HepG2 (cell line): ENCODE measurements around the gene ATP5F1A. TPM values are rescaled to one million over a fixed set of nuclear protein-coding genes. Genes with fewer than 3 reads are reported as not detected.

Source experiments
- HMGA1 ChIP-seq: sonication (generic); formaldehyde crosslinking; conservative IDR thresholded peaks from 2 replicates; pipeline ENCODE4 v1.4.0; 2020; ENCODE audit warnings: missing genetic modification reagents
- IRF2 ChIP-seq: IDR thresholded peaks from 2 replicates; pipeline ENCODE4 v1.6.1; 2018; ENCODE audit warnings: missing genetic modification reagents, missing compliant biosample characterization
- KDM5A ChIP-seq: fragments of 200-600 bp; sonication (generic); IDR thresholded peaks from 2 replicates; pipeline ENCODE4 v1.7.0; 2018; ENCODE audit warnings: antibody characterized with exemption, mild to moderate bottlenecking, low read length, borderline replicate concordance
- PRPF4 ChIP-seq: fragments of 200-400 bp; formaldehyde crosslinking; IDR thresholded peaks from 2 replicates; pipeline ENCODE4 v1.6.1; 2016; ENCODE audit warnings: low read length, low read depth; ENCODE audit not compliant: poor library complexity, severe bottlenecking
- RBM39 ChIP-seq: fragments of 200-400 bp; formaldehyde crosslinking; IDR thresholded peaks from one replicate; pipeline ENCODE4 v1.6.1; 2018; ENCODE audit warnings: antibody characterized with exemption, mild to moderate bottlenecking, low read depth, low read length; ENCODE audit not compliant: poor library complexity, severe bottlenecking
- REXO4 ChIP-seq: sonication (generic); formaldehyde crosslinking; IDR thresholded peaks from 2 replicates; pipeline ENCODE4 v1.8.0; 2022; ENCODE audit warnings: missing genetic modification reagents, mild to moderate bottlenecking, borderline replicate concordance
- RFX1 ChIP-seq: fragments of 450-650 bp; IDR thresholded peaks from 2 replicates; pipeline ENCODE4 v1.6.1; 2017
- SMARCE1 ChIP-seq: fragments of 450-650 bp; IDR thresholded peaks from 2 replicates; pipeline ENCODE4 v1.6.1; 2017; ENCODE audit warnings: borderline replicate concordance
- SNAPC2 ChIP-seq: sonication (generic); formaldehyde crosslinking; IDR thresholded peaks from 2 replicates; pipeline ENCODE4 v1.8.1; 2022; ENCODE audit warnings: mild to moderate bottlenecking, missing genetic modification reagents
- SYNCRIP ChIP-seq: fragments of 200-400 bp; formaldehyde crosslinking; IDR thresholded peaks from 2 replicates; pipeline ENCODE4 v1.6.1; 2018; ENCODE audit warnings: mild to moderate bottlenecking, low read depth, low read length; ENCODE audit not compliant: insufficient read depth
- TBX2 ChIP-seq: sonication (generic); formaldehyde crosslinking; IDR thresholded peaks from 2 replicates; pipeline ENCODE4 v1.5.0; 2020; ENCODE audit warnings: missing genetic modification reagents, mild to moderate bottlenecking, borderline replicate concordance
- TEAD3 ChIP-seq: optimal IDR thresholded peaks from 2 replicates; pipeline ENCODE3; 2016; ENCODE audit warnings: borderline replicate concordance
- XRCC5 ChIP-seq: fragments of 200-400 bp; formaldehyde crosslinking; optimal IDR thresholded peaks from 2 replicates; pipeline ENCODE3; 2017; ENCODE audit warnings: mild to moderate bottlenecking, low read length
- ZBTB21 ChIP-seq: sonication (generic); formaldehyde crosslinking; IDR thresholded peaks from 2 replicates; pipeline ENCODE4 v1.4.0; 2020; ENCODE audit warnings: missing genetic modification reagents
- ZFP36L1 ChIP-seq: sonication (generic); formaldehyde crosslinking; IDR thresholded peaks from 2 replicates; pipeline ENCODE4 v1.8.0; 2022; ENCODE audit warnings: mild to moderate bottlenecking, missing genetic modification reagents, moderate library complexity
- ZFP37 ChIP-seq: sonication (generic); formaldehyde crosslinking; IDR thresholded peaks from 2 replicates; pipeline ENCODE4 v1.4.0; 2020; ENCODE audit warnings: missing genetic modification reagents, borderline replicate concordance
- ZFY ChIP-seq: sonication (generic); formaldehyde crosslinking; IDR thresholded peaks from 2 replicates; pipeline ENCODE4 v1.4.0; 2020; ENCODE audit warnings: missing genetic modification reagents
- ZNF24 ChIP-seq: fragments of 450-650 bp; IDR thresholded peaks from 2 replicates; pipeline ENCODE4 v1.6.1; 2017; ENCODE audit warnings: antibody characterized with exemption, mild to moderate bottlenecking
- polyA plus RNA-seq, 8 experiments: library from polyadenylated mRNA; depleted of rRNA in 3 of 8; stranded (reverse) in 7 of 8; unstranded in 1 of 8; fragments of >200 nt; fragmentation: Illumina TruSeq in 4 of 8; extraction: Trizol in 4 of 8; gene quantifications; 2 replicates each; pipeline versions ENCODE4 v1.2.1 to v1.2.3, GENCODE V29; 2011 to 2016; ENCODE audit warnings: low read depth in 4 of 8, missing spikeins in 1 of 8, mixed read lengths in 1 of 8; ENCODE audit not compliant: insufficient read depth in 1 of 8
- total RNA-seq, 5 experiments: library from RNA; depleted of rRNA; stranded (reverse); fragments of >200 nt; fragmentation: Illumina TruSeq; extraction: Trizol; gene quantifications; 2 replicates each; pipeline ENCODE4 v1.2.3, GENCODE V29; 2016; ENCODE audit warnings: low read depth in 1 of 5
- TF ChIP-seq, protein P1 (sequence below): sonication (generic); formaldehyde crosslinking; IDR thresholded peaks from 2 replicates; pipeline ENCODE4 v1.4.0; 2020; ENCODE audit warnings: missing genetic modification reagents, mild to moderate bottlenecking, borderline replicate concordance
- TF ChIP-seq, protein P2 (sequence below), 2 experiments: sonication (generic) in 1 of 2; formaldehyde crosslinking in 1 of 2; IDR thresholded peaks; 2 replicates each; pipeline versions ENCODE4 v1.5.1 to v1.6.1; 2011 to 2020; ENCODE audit warnings: borderline replicate concordance in 1 of 2, low read depth in 1 of 2, low read length in 1 of 2, mild to moderate bottlenecking in 1 of 2, missing genetic modification reagents in 1 of 2, moderate library complexity in 1 of 2
- TF ChIP-seq, protein P3 (sequence below): sonication (generic); formaldehyde crosslinking; IDR thresholded peaks from 2 replicates; pipeline ENCODE4 v1.4.0; 2020; ENCODE audit warnings: missing genetic modification reagents, low read depth, mild to moderate bottlenecking, borderline replicate concordance
- TF ChIP-seq, protein P4 (sequence below): sonication (generic); formaldehyde crosslinking; conservative IDR thresholded peaks from 2 replicates; pipeline ENCODE4 v1.5.0; 2020; ENCODE audit warnings: missing genetic modification reagents

ATP5F1A gene
- total and polyA plus RNA-seq, 2 of the 13 experiments (the other 11 are each of a cell fraction or from before 2014, with no cell fraction given) = 459 to 922 TPM

DNA sequence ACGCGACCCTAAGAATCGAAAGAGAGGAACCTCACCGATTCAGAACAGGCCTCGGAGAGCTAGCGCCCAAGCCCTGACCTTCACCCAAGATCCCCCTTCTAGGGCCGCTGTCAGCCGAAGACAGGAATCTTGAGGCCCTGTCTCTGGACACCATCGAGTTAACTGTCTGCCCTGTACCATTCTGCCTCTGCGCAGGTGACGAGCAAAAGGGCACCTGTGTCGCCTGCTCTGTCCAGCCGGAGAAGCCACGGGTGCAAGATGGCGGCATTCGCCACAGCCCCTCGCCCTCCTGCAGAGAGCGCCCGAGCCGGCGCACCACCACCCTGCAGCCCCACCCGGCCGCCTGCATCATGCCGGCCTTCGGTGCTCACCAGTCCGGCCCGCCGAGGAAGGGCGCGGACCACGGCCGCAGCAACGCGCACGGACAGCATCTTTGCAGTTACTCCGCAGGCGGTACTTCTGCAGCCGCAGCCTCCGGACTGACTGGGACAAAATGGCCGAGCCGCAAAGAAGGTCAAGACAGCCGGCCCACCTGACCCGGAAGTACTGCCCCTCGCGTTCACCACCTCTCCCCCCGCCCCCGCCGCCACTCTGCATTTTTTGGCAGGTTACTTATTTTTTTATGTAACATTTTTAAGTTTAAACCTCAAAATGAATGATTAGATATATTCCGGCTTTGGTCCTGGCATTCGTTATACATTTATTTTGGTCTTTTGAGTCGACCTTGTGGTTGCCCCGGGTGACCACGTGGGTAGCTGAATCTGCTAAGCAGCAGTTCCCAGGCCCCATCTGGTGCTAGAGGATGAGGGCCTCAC lies at the start of gene ATP5F1A (continued):
- TF ChIP-seq, protein P1, sequence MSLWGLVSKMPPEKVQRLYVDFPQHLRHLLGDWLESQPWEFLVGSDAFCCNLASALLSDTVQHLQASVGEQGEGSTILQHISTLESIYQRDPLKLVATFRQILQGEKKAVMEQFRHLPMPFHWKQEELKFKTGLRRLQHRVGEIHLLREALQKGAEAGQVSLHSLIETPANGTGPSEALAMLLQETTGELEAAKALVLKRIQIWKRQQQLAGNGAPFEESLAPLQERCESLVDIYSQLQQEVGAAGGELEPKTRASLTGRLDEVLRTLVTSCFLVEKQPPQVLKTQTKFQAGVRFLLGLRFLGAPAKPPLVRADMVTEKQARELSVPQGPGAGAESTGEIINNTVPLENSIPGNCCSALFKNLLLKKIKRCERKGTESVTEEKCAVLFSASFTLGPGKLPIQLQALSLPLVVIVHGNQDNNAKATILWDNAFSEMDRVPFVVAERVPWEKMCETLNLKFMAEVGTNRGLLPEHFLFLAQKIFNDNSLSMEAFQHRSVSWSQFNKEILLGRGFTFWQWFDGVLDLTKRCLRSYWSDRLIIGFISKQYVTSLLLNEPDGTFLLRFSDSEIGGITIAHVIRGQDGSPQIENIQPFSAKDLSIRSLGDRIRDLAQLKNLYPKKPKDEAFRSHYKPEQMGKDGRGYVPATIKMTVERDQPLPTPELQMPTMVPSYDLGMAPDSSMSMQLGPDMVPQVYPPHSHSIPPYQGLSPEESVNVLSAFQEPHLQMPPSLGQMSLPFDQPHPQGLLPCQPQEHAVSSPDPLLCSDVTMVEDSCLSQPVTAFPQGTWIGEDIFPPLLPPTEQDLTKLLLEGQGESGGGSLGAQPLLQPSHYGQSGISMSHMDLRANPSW (CRISPR knock-in tag) = no peak
- TF ChIP-seq, protein P2, sequence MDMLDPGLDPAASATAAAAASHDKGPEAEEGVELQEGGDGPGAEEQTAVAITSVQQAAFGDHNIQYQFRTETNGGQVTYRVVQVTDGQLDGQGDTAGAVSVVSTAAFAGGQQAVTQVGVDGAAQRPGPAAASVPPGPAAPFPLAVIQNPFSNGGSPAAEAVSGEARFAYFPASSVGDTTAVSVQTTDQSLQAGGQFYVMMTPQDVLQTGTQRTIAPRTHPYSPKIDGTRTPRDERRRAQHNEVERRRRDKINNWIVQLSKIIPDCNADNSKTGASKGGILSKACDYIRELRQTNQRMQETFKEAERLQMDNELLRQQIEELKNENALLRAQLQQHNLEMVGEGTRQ (IDR thresholded peaks at IDR 0.05; ENCODE audit: low read depth, low read length) = peak; percentile 46
- TF ChIP-seq, protein P2 (CRISPR knock-in tag; IDR thresholded peaks at IDR 0.05; ENCODE audit: borderline replicate concordance) = peak; percentile 78
- TF ChIP-seq SYNCRIP (no peak), HMGA1 (CRISPR knock-in tag) (no peak), RFX1 (no peak), ZNF24 (no peak), SNAPC2 (CRISPR knock-in tag) (0 out of 2 replicates have a peak, but pooled peaks have one; percentile 16), SMARCE1 (no peak), TBX2 (peak; percentile 82), RBM39 (no peak), ZFP36L1 (no peak; the same call in 1 of the 2 replicates), IRF2 (CRISPR knock-in tag) (peak; percentile 71), REXO4 (CRISPR knock-in tag) (no peak), KDM5A (peak; percentile 87), XRCC5 (peak; percentile 68), ZFY (CRISPR knock-in tag) (peak; percentile 95), TEAD3 (CRISPR knock-in tag) (peak; percentile 20), PRPF4 (no peak), ZFP37 (CRISPR knock-in tag) (0 out of 2 replicates have a peak, but pooled peaks have one; percentile 35), ZBTB21 (CRISPR knock-in tag) (no peak)
- TF ChIP-seq, protein P3, sequence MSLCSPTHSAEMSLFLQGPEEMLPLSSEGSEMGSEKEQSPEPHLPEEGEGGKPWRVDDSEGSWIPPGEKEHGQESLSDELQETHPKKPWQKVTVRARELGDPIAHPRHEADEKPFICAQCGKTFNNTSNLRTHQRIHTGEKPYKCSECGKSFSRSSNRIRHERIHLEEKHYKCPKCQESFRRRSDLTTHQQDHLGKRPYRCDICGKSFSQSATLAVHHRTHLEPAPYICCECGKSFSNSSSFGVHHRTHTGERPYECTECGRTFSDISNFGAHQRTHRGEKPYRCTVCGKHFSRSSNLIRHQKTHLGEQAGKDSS (CRISPR knock-in tag) = peak; percentile 66; the same call in 1 of the 2 replicates
- TF ChIP-seq, protein P4, sequence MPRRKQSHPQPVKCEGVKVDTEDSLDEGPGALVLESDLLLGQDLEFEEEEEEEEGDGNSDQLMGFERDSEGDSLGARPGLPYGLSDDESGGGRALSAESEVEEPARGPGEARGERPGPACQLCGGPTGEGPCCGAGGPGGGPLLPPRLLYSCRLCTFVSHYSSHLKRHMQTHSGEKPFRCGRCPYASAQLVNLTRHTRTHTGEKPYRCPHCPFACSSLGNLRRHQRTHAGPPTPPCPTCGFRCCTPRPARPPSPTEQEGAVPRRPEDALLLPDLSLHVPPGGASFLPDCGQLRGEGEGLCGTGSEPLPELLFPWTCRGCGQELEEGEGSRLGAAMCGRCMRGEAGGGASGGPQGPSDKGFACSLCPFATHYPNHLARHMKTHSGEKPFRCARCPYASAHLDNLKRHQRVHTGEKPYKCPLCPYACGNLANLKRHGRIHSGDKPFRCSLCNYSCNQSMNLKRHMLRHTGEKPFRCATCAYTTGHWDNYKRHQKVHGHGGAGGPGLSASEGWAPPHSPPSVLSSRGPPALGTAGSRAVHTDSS = no peak
